ENCODE results near the gene TSGA10IP.

The TSGA10IP gene

DNA sequence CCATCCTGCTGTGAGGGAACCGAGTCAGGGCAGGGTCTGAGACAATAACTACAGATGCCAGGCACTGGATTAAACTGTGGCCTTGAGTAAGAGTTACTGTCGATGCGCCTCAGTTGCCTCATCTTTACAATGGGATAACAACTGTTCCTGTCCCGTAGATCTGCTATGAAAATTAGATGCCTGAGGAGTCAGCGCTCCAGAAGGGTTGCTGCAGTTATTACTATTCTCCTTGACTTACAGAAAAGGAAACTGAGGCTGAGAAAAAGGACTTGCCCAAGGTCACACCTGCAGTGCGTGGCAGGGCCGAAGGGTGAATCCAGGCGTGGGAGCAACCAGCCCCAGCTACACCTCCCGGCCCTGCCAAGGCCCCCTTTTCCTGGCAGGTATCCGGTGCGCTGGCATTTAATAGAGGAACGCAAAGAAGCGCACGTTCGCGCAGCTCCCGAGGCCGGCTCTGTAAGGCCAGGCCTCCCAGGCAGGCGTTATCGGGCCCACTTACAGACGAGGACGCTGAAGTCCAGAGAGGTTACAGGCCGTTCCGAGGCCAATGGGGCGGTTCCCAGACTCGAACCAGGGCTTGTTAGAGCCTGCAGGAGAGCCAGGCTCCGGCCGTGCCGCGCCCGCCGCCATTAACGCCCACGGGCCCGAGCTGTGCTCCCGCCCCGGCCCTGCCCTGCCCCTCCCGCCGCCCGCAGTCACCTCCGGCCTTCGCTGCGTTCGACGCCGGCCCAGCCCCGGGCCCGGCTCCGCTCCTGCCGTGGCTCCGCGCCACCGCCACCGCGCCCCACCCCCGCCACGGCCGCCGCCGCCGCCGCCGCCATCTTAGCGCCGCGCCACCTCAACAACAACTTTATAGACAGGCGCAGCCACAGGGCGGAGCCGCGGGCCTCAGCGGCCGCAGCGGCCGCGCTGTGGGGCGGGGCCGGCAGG, 26.8 kb upstream of the TSGA10IP start, which contains the start of gene C11orf68:
Gene C11orf68, minus strand, starts transcription at position 852 of the 930 bp plus-strand sequence. Its CDS starts 31 bp downstream, at position 821.
- peak; percentile 18 to 74 for DNase-seq

- peak; percentile 94 to 100 for DNase-seq
Measured at GRCh38 chr11:65919141-65919572, 26.1 kb upstream of the TSGA10IP start, which contains the start of gene DRAP1. TSS of gene DRAP1 (plus strand) at chr11:65919426. CDS start at chr11:65919502, 76 bp downstream.

GRCh38 chr11:65919573-65920371, 25.5 kb upstream of the TSGA10IP start:
- peak; percentile 25 to 64 for DNase-seq

- DNase-seq, result no peak
Measured at GRCh38 chr11:65920372-65920802, 24.9 kb upstream of the TSGA10IP start.

DNA sequence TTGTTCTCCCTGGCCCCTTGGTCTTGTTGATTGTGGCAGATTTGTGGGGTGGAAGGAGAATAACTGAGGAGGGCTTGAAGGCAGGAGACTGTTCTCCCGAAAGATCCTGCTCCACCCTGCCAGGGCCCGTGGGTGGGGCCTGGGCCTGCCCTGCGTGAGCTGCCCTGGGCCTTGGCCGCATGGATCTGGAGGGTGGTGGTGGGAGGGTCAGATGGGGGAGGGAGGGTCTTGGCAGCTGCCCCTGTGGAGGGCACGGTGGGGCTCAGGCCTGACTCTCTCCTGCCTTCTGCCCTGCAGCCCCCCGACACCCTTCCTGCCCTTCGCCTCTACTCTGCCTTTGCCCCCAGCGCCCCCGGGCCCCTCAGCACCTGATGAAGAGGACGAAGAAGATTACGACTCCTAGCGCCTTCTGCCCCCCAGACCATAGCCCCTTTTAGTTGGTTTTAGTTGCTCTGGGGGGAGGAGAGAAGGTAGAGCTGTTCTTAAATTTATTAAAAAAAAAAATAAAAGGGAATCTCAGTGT, 24.2 kb upstream of the TSGA10IP start:
- DNase-seq, result no peak

GRCh38 chr11:65921876-65922275, 23.4 kb upstream of the TSGA10IP start:
- DNase-seq, result no peak

GRCh38 chr11:65922565-65922964, 22.7 kb upstream of the TSGA10IP start:
- no peak for DNase-seq

DNA sequence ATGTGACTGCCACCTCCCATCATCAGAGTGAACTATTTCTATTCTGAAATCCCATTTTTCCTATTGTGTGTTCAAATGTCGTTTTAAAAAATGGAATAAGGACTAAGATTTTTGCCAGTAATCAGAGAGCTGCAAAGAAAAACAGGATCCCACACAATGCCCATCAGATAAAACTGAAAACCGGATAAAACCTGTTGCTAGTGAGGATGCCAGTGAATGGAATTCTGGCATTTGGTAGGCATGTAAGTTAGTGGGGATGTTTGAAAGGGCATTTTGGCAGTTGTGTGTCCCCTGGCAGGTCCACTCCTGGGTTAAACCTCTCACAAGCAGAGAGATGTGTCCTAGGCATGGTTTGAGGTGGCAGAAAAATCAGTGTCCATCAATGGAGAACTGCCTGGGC, 19.9 kb upstream of the TSGA10IP start:
- no peak for DNase-seq

DNA sequence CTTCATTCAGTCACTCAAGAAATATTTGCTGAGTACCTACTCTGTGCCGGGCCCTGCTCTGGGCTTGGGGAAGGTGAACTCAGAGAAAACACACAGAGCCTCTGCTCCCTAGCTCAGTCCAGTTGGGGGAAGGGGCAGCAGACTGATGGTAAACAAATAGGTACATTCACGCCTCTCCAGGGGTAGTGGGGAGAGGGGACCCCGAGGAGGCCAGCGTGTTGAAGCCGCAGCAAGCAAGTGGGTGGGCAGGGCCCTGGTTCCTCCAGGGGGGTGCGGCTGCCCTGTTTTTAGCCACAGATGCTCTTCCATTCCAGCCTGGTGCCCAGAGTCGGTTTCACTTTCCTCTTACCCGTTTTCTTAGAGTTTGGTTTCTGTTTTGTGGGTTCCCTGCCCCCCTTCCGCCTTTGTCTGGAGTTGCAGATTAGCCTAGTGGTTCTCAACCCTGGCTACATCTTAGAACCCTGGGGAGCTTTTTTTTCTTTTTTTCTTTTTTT, 17.3 kb upstream of the TSGA10IP start:
- DNase-seq, result no peak

GRCh38 chr11:65928667-65929066, 16.6 kb upstream of the TSGA10IP start:
- no peak for DNase-seq

- DNase-seq, result no peak
Measured at GRCh38 chr11:65931773-65932557, 13.3 kb upstream of the TSGA10IP start.

DNA sequence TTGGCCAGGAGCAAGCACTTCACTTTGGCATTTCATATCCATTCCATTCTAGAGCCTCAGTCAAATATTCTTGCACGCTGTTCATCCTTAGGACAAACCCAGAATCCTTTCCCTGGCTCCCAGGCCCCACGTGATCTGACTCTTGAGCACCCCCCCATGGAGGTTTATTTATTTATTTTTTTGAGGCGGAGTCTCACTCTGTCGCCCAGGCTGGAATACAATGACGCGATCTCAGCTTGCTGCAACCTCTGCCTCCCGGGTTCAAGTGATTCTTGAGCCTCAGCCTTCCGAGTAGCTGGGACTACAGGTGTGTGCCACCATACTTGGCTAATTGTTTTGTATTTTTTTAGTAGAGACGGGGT, 12.7 kb upstream of the TSGA10IP start:
- peak in 1 of 2 experiments; percentile 34 for DNase-seq

DNA sequence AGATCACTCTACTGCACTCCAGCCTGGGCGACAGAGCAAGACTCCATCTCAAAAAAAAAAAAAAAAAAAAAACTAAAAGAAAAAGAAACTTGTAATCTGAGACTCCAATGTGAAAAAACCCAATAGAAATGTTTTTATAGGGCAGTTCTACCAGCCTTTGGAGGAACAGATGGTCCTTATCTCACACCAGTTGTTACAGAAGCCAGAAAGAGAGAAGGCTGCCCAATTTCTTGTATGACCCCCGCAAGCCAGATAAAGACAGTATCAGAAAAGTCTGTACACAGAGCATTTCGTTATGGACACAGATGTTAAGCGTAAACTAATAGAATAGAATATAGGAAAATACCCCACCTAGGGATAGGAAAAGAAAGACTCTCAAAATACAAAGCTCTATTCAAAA, 11.3 kb upstream of the TSGA10IP start:
- DNase-seq, result no peak

GRCh38 chr11:65937766-65938165, 7.5 kb upstream of the TSGA10IP start:
- DNase-seq, result no peak

DNA sequence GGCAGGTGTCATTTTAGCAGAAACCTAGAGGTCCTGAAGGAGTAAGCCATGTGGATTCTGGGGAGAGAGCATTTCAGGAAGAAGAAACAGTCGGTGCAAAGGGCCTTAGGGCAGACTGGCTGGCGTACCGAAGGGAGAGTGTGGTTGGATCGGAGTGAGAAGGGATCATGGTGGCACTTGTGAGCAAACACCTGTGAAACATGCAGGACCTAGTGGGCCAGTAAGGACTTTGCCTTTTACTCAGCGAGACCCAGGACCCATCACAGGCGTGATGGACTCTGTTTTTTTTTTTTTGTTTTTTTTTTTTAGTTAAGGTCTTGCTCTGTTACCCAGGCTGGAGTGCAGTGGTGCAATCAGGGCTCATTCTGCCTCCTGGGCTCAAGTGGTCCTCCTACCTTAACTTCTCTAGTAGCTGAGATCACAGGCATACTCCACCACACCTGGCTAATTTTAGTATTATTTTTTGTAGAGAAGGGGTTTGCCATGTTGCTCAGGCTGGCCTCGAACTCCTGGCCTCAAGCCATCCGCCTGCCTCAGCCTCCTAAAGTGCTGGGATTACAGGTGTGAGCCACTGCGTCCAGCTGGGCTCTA, 3.5 kb upstream of the TSGA10IP start:
- no peak for DNase-seq

GRCh38 chr11:65942531-65942930, 2.7 kb upstream of the TSGA10IP start:
- DNase-seq, result no peak

- DNase-seq, result no peak
Measured at GRCh38 chr11:65944191-65944590, 1.1 kb upstream of the TSGA10IP start.

DNA sequence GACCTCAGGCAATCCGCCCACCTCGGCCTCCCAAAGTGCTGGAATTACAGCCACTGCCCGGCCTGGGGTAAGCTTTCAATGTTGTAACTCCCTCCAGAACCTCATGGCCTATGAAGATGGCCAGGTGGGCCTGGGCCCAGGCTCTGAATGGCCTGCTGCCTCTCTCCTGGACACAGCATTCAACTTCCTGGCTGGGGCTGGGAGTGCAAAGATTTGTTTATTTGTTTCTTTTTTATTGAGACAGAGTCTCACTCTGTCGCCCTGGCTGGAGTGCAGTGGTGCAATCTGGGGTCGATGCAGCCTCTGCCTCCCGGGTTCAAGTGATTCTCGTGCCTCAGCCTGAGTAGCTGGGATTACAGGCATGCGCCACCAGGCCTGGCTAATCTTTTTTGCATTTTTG, 513 bp upstream of the TSGA10IP start:
- DNase-seq, result no peak

GRCh38 chr11:65945941-65946558, 770 bp downstream of the TSGA10IP start:
- no peak for DNase-seq

DNA sequence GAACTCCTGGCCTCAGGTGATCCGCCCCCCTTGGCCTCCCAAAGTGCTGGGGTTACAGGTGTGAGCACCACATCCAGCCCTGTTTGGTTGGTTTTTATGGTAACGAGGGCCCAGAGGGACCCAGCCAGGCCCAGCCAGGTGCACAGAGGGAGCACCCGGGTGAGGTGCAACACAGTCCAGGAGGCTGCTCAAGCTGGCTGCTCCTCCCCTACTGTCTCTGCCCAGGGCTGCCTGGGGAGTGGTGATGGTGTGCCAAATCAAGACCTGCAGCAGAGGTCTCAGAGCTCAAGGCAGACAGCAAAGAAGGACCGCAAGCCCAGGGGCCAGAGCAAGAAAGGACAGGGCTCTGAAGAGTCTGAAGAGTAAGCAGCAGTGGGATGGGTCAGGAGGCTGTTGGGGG, 1.4 kb downstream of the TSGA10IP start:
- no peak for DNase-seq

- DNase-seq, result no peak
Measured at GRCh38 chr11:65947133-65947532, 1.9 kb downstream of the TSGA10IP start.

Measured in NCI-H526 (cell line).